ENCODE measurements around the gene SYT2.

DNA sequence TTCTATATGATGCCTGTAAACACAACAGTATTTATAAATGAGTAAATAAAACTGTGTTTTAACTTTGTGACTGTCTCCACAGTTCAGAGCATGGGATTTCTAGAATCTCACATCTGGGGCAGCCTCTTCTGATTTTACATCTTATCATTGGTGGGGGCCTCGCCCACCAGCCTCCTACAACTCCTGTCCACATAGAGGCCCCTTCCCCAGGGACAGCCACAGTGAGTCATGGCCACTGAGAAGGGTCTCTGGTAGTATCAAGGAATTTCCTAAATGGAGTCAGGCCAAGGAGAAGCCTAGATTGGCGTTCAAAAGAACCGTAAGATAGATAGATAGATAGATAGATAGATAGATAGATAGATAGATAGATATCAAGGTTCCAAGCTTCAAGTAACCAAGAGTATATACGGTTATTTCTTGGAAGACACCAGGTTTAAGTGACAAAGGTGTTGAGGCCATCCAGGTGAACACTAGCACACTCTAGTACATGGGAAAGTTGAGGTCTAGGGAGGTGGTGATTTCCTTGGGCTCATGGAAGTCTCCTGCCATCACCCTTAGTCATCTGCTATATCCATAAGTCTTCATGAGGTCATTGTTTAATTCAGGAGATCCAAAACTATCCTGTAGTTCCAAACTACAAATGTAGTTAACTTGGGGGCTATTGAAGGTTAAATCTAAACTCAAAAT, 121.6 kb downstream of the SYT2 start:
- TF ChIP-seq, protein P1, sequence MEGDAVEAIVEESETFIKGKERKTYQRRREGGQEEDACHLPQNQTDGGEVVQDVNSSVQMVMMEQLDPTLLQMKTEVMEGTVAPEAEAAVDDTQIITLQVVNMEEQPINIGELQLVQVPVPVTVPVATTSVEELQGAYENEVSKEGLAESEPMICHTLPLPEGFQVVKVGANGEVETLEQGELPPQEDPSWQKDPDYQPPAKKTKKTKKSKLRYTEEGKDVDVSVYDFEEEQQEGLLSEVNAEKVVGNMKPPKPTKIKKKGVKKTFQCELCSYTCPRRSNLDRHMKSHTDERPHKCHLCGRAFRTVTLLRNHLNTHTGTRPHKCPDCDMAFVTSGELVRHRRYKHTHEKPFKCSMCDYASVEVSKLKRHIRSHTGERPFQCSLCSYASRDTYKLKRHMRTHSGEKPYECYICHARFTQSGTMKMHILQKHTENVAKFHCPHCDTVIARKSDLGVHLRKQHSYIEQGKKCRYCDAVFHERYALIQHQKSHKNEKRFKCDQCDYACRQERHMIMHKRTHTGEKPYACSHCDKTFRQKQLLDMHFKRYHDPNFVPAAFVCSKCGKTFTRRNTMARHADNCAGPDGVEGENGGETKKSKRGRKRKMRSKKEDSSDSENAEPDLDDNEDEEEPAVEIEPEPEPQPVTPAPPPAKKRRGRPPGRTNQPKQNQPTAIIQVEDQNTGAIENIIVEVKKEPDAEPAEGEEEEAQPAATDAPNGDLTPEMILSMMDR (IDR thresholded peaks at IDR 0.05), result no peak
- no peak for TF ChIP-seq POLR2A (IDR thresholded peaks at IDR 0.05; ENCODE audit: low read depth)
- no peak for TF ChIP-seq POLR2AphosphoS5 (IDR thresholded peaks at IDR 0.05)

Data from esophagus muscularis mucosa (tissue), 3 donors.